NCI-H345 treated with DMSO at 0.1 percent for 48 hours (cell line): ENCODE measurements around the gene MCM5.

Source experiments
- DNase-seq: peaks from one replicate; lab custom pipeline; 2025; ENCODE audit not compliant: unreplicated experiment; lab: John Stamatoyannopoulos, UW

Gene MCM5

DNA sequence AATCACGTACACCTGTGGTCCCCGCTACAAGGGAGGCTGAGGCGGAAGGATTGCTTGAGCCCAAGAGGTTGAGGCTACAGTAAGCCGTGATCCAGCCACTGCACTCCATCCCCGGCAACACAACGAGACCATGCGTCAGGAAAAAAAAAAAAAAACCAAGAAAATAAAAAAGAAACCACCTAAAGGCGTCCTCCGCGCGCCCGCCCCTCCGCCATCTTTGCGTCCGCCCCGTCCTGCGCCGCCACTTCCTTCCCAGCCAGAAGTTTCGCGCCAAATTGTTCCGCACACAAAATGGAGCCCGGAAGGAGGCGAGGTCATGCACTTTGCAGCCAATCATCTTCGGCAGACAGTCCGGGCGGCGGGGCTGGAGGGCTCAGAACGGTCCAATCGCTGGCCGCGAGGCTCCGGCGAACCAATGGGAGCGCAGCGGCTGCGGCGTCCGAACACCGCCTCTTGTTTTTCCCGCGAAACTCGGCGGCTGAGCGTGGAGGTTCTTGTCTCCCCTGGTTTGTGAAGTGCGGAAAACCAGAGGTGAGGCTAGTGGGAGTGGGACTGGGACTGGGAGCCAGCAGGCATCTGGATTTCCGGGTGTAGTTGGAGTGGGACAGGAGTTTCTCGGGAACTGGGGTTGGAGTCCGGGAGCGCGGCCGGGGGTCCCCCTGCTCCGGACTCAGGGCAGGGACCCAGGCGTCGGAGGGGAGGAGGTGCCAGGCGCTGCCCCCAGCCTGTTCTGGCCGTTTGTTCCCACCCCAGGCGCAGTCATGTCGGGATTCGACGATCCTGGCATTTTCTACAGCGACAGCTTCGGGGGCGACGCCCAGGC, at the start of gene MCM5:
TSS of gene MCM5 (plus strand) at position 463 of the 823 bp plus-strand sequence. CDS start at position 762, 299 bp downstream.
- DNase-seq: peak; percentile 85

DNA sequence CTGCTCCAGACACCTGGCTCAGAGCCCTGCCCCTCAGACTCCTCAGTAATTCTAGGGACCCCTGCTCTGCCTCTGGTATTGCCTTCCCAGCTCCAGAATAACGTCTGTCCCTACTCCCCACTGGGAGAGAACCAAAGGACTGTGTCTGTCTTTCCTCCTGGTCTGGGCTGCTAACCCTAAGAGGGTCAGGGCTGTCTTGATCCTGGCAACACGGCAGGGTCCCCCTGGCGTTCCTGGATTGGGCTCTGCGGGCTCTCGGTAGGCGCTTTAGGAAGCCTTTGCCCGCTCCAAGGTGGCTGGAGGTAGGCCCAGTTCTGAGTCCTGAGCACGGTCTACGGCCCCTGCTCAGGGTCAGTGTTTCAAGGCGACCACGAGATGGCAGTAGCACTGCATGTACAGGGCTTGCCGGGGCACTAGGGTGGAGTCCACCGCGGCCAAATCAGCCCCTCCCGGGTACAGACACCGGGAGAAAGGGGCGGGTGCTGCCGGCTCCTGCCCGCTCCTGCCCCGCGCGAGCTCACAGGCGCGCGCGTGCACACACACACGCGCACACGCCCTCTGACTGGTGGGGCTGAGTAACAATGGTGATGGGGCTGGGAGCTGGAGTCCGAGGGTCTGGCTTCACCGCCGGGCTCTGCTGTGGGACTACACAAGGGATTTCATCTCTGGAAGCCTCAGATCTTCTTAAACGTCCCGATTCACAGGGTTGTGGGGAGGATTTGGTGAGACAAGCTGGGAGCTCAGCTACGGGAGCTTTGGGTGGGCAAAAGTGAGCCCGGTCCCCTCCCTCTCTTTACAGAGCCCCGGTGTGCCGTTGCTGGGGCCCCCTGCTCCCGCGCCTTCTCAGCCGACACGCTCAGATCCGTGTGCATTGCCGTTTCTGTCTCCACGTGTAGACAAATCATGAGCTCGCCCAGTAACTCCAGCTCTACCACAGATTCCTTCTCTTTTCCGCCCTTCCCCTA, 49.1 kb upstream of the MCM5 start:
- DNase-seq: peak; percentile 29

DNA sequence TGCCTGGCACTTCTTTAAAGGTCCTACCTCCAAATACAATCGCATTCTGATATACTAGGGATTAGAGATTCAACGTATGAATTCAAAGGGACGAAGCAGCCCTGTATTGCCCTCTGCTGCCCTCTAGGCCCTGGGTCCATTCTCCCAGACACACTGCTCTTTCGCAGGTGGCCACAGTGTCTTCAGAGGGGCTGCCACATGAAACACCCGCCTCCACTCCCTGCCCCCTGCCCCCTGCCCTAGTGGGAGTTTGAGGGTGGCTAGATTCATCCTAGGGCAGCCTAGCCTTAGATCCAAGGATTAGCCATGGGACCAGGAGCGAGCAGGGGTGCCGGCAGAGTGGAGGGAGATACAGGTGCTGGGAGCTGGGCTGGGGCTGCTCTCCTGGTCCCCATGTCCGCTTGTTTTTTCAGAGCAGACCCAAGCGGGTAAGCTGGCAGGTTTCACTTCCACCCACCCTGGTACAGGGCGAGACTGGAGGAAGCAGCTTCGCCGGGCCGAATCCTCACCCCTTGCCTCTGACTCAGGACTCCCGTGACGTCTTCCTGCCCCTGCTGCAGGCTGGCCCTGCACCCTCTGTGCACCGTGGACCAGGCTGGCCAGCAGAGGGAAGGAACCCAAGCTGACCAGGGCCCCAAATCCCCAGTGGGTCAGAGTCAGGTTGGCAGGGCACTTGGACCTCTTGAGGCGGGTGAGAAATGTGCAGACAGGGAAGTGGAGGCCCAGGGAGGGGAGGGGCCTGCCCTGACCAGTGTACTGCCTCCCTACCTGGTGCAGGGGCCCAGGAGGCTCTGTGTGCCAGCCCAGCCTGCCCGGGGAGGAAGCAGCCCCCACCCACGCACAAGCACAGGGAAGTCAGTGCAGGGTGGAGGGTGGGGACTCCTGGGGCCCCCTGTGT, 47.5 kb upstream of the MCM5 start:
- no peak for DNase-seq

- no peak for DNase-seq
Measured at GRCh38 chr22:35353318-35353717, 46.6 kb upstream of the MCM5 start.

- DNase-seq: no peak
Measured at GRCh38 chr22:35354068-35354467, 45.9 kb upstream of the MCM5 start.

GRCh38 chr22:35357883-35358621, 41.9 kb upstream of the MCM5 start:
- DNase-seq: no peak

- no peak for DNase-seq
Measured at GRCh38 chr22:35359380-35360065, 40.4 kb upstream of the MCM5 start.

GRCh38 chr22:35361001-35361558, 38.9 kb upstream of the MCM5 start:
- DNase-seq: no peak

- DNase-seq: no peak
Measured at GRCh38 chr22:35363566-35364086, 36.3 kb upstream of the MCM5 start.

DNA sequence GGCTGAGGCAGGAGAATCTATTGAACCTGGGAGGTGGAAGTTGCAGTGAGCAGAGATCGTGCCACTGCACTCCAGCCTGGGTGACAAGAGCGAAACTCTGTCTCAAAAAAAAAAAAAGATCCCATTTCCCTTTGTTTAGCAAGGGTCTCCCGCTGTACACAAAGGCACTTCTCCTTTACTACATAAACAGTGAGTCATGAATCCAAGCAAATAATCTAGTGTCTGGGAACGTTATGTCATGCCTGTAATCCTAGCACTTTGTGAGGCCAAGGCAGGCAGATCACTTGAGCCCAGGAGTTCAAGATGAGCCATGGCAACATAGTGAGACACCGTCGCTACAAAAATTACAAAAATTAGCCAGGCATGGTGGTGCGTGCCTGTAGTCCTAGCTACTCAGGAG, 35.7 kb upstream of the MCM5 start:
- peak; percentile 38 for DNase-seq

GRCh38 chr22:35367331-35367886, 32.5 kb upstream of the MCM5 start:
- no peak for DNase-seq

- DNase-seq: no peak
Measured at GRCh38 chr22:35368386-35368785, 31.6 kb upstream of the MCM5 start.

- no peak for DNase-seq
Measured at GRCh38 chr22:35369996-35370395, 29.9 kb upstream of the MCM5 start.

GRCh38 chr22:35373781-35374180, 26.2 kb upstream of the MCM5 start:
- no peak for DNase-seq

- DNase-seq: no peak
Measured at GRCh38 chr22:35375031-35375430, 24.9 kb upstream of the MCM5 start.

GRCh38 chr22:35375526-35375925, 24.4 kb upstream of the MCM5 start:
- DNase-seq: no peak

DNA sequence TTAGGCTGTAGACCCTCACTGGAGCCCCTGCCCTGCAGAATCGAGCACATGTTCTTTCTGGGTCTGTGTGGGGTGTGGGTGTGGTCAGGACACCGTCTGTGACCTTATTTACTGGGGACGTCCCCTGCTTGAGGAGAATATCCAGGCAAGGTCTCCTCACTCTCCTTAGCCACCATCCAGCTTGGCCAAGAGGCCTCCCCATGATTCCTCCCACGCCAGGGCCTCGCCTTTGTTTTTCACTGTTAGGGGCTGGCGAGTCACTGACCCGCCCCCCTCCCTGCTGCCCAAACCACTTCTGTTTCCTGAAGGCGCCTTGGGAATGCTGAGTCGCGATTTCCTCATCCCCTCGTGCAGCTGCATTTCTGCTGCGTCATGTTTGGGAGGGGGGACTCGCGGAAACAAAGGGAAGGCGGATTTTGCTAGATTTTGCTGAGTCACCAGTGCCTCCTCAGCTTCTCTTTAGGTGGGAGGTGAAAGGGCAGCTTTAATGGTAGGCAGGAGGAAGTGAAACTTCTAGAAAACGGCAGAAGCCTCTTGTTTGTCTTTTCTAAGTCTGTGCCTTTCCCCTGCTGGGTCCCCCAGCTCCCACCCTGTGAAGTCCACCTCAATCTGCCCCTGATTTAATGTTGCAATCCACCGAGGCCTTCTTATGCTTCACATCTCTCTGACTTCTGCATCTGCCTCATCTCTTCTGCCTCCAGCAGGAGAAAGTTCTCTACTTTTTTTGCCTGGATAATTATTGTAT, 23.0 kb upstream of the MCM5 start:
- DNase-seq: no peak

GRCh38 chr22:35377735-35378134, 22.2 kb upstream of the MCM5 start:
- no peak for DNase-seq
